ENCODE results near the gene EIF4EBP3.

Gene EIF4EBP3

GRCh38 chr5:140547508-140548299, at the start of gene EIF4EBP3:
Gene EIF4EBP3 (plus strand): TSS chr5:140547662. CDS start chr5:140547738, 76 bp downstream.
- H3K9me3 ChIP-seq (ENCODE audit: low read length), result no peaks in the 10 kb centered on the region
- peaks cover 72% of the 10 kb centered on the region for H3K36me3 ChIP-seq (ENCODE audit: insufficient read depth, low read length)
- H2AFZ ChIP-seq (ENCODE audit: low read depth, low read length), result no peak within 1 kb of the TSS
- H3K27me3 ChIP-seq (ENCODE audit: insufficient read depth, low read length), result no peaks in the 10 kb centered on the region
- no peaks in the 10 kb centered on the region for H3K4me1 ChIP-seq (ENCODE audit: insufficient read depth, low read length)
- H3K4me3 ChIP-seq (ENCODE audit: low read length), result no peak within 1 kb of the TSS

- no peak overlapping the region for H2AFZ ChIP-seq (ENCODE audit: low read depth, low read length)
- H3K36me3 ChIP-seq (ENCODE audit: insufficient read depth, low read length), result peaks cover 34% of the 10 kb centered on the region
- no peaks in the 10 kb centered on the region for H3K27me3 ChIP-seq (ENCODE audit: insufficient read depth, low read length)
- H3K4me3 ChIP-seq (ENCODE audit: low read length), result no peak overlapping the region
- H3K4me1 ChIP-seq (ENCODE audit: insufficient read depth, low read length), result no peaks in the 10 kb centered on the region
- H3K9me3 ChIP-seq (ENCODE audit: low read length), result no peaks in the 10 kb centered on the region
Observed at GRCh38 chr5:140497897-140498296, 49.6 kb upstream of the EIF4EBP3 start.

- no peaks in the 10 kb centered on the region for H3K27me3 ChIP-seq (ENCODE audit: insufficient read depth, low read length)
- no peaks in the 10 kb centered on the region for H3K4me1 ChIP-seq (ENCODE audit: insufficient read depth, low read length)
- H3K36me3 ChIP-seq (ENCODE audit: insufficient read depth, low read length), result peaks cover 30% of the 10 kb centered on the region
- no peak overlapping the region for H2AFZ ChIP-seq (ENCODE audit: low read depth, low read length)
- H3K4me3 ChIP-seq (ENCODE audit: low read length), result no peak overlapping the region
- H3K9me3 ChIP-seq (ENCODE audit: low read length), result no peaks in the 10 kb centered on the region
Observed at GRCh38 chr5:140498591-140498990, 48.9 kb upstream of the EIF4EBP3 start.

GRCh38 chr5:140502834-140503233, 44.6 kb upstream of the EIF4EBP3 start:
- H3K27me3 ChIP-seq (ENCODE audit: insufficient read depth, low read length), result no peaks in the 10 kb centered on the region
- no peak overlapping the region for H3K4me3 ChIP-seq (ENCODE audit: low read length)
- H3K9me3 ChIP-seq (ENCODE audit: low read length), result peaks cover 2% of the 10 kb centered on the region
- no peaks in the 10 kb centered on the region for H3K4me1 ChIP-seq (ENCODE audit: insufficient read depth, low read length)
- peaks cover 44% of the 10 kb centered on the region for H3K36me3 ChIP-seq (ENCODE audit: insufficient read depth, low read length)
- H2AFZ ChIP-seq (ENCODE audit: low read depth, low read length), result no peak overlapping the region

GRCh38 chr5:140509898-140510297, 37.6 kb upstream of the EIF4EBP3 start:
- Histone ChIP-seq H3K4me1 (ENCODE audit: insufficient read depth, low read length) (no peaks in the 10 kb centered on the region), H3K4me3 (ENCODE audit: low read length) (no peak overlapping the region), H3K27me3 (ENCODE audit: insufficient read depth, low read length) (no peaks in the 10 kb centered on the region), H2AFZ (ENCODE audit: low read depth, low read length) (no peak overlapping the region), H3K9me3 (ENCODE audit: low read length) (peaks cover 8% of the 10 kb centered on the region), H3K36me3 (ENCODE audit: insufficient read depth, low read length) (peaks cover 89% of the 10 kb centered on the region)

- Histone ChIP-seq H3K4me1 (ENCODE audit: insufficient read depth, low read length) (no peaks in the 10 kb centered on the region), H2AFZ (ENCODE audit: low read depth, low read length) (no peak overlapping the region), H3K4me3 (ENCODE audit: low read length) (no peak overlapping the region), H3K27me3 (ENCODE audit: insufficient read depth, low read length) (no peaks in the 10 kb centered on the region), H3K36me3 (ENCODE audit: insufficient read depth, low read length) (peaks cover 67% of the 10 kb centered on the region), H3K9me3 (ENCODE audit: low read length) (peaks cover 6% of the 10 kb centered on the region)
Observed at GRCh38 chr5:140513124-140513523, 34.3 kb upstream of the EIF4EBP3 start.

- Histone ChIP-seq H3K36me3 (ENCODE audit: insufficient read depth, low read length) (peaks cover 57% of the 10 kb centered on the region), H3K4me1 (ENCODE audit: insufficient read depth, low read length) (no peaks in the 10 kb centered on the region), H3K9me3 (ENCODE audit: low read length) (no peaks in the 10 kb centered on the region), H3K4me3 (ENCODE audit: low read length) (no peak overlapping the region), H3K27me3 (ENCODE audit: insufficient read depth, low read length) (no peaks in the 10 kb centered on the region), H2AFZ (ENCODE audit: low read depth, low read length) (no peak overlapping the region)
Observed at GRCh38 chr5:140524003-140524402, 23.5 kb upstream of the EIF4EBP3 start.

- Histone ChIP-seq H3K4me1 (ENCODE audit: insufficient read depth, low read length) (no peaks in the 10 kb centered on the region), H3K9me3 (ENCODE audit: low read length) (no peaks in the 10 kb centered on the region), H3K36me3 (ENCODE audit: insufficient read depth, low read length) (peaks cover 89% of the 10 kb centered on the region), H3K4me3 (ENCODE audit: low read length) (no peak overlapping the region), H2AFZ (ENCODE audit: low read depth, low read length) (no peak overlapping the region), H3K27me3 (ENCODE audit: insufficient read depth, low read length) (no peaks in the 10 kb centered on the region)
Observed at GRCh38 chr5:140540227-140540626, 7.2 kb upstream of the EIF4EBP3 start.

GRCh38 chr5:140542972-140543371, 4.5 kb upstream of the EIF4EBP3 start:
- H2AFZ ChIP-seq (ENCODE audit: low read depth, low read length), result no peak overlapping the region
- H3K27me3 ChIP-seq (ENCODE audit: insufficient read depth, low read length), result no peaks in the 10 kb centered on the region
- no peaks in the 10 kb centered on the region for H3K4me1 ChIP-seq (ENCODE audit: insufficient read depth, low read length)
- H3K9me3 ChIP-seq (ENCODE audit: low read length), result no peaks in the 10 kb centered on the region
- peaks cover 74% of the 10 kb centered on the region for H3K36me3 ChIP-seq (ENCODE audit: insufficient read depth, low read length)
- H3K4me3 ChIP-seq (ENCODE audit: low read length), result no peak overlapping the region

GRCh38 chr5:140544986-140545385, 2.5 kb upstream of the EIF4EBP3 start:
- H3K27me3 ChIP-seq (ENCODE audit: insufficient read depth, low read length), result no peaks in the 10 kb centered on the region
- no peaks in the 10 kb centered on the region for H3K9me3 ChIP-seq (ENCODE audit: low read length)
- no peaks in the 10 kb centered on the region for H3K4me1 ChIP-seq (ENCODE audit: insufficient read depth, low read length)
- H2AFZ ChIP-seq (ENCODE audit: low read depth, low read length), result no peak overlapping the region
- H3K4me3 ChIP-seq (ENCODE audit: low read length), result no peak overlapping the region
- peaks cover 73% of the 10 kb centered on the region for H3K36me3 ChIP-seq (ENCODE audit: insufficient read depth, low read length)

- Histone ChIP-seq H3K4me1 (ENCODE audit: insufficient read depth, low read length) (no peaks in the 10 kb centered on the region), H3K9me3 (ENCODE audit: low read length) (no peaks in the 10 kb centered on the region), H3K27me3 (ENCODE audit: insufficient read depth, low read length) (no peaks in the 10 kb centered on the region), H2AFZ (ENCODE audit: low read depth, low read length) (no peak overlapping the region), H3K4me3 (ENCODE audit: low read length) (no peak overlapping the region), H3K36me3 (ENCODE audit: insufficient read depth, low read length) (peaks cover 73% of the 10 kb centered on the region)
Observed at GRCh38 chr5:140545606-140546005, 1.9 kb upstream of the EIF4EBP3 start.

GRCh38 chr5:140546851-140547507, 483 bp upstream of the EIF4EBP3 start:
- no peak overlapping the region for H3K4me3 ChIP-seq (ENCODE audit: low read length)
- H3K27me3 ChIP-seq (ENCODE audit: insufficient read depth, low read length), result no peaks in the 10 kb centered on the region
- peaks cover 73% of the 10 kb centered on the region for H3K36me3 ChIP-seq (ENCODE audit: insufficient read depth, low read length)
- no peaks in the 10 kb centered on the region for H3K4me1 ChIP-seq (ENCODE audit: insufficient read depth, low read length)
- no peaks in the 10 kb centered on the region for H3K9me3 ChIP-seq (ENCODE audit: low read length)
- no peak overlapping the region for H2AFZ ChIP-seq (ENCODE audit: low read depth, low read length)

GRCh38 chr5:140548300-140548688, 832 bp downstream of the EIF4EBP3 start:
- no peak overlapping the region for H3K4me3 ChIP-seq (ENCODE audit: low read length)
- no peaks in the 10 kb centered on the region for H3K9me3 ChIP-seq (ENCODE audit: low read length)
- H3K36me3 ChIP-seq (ENCODE audit: insufficient read depth, low read length), result peaks cover 72% of the 10 kb centered on the region
- H2AFZ ChIP-seq (ENCODE audit: low read depth, low read length), result no peak overlapping the region
- no peaks in the 10 kb centered on the region for H3K27me3 ChIP-seq (ENCODE audit: insufficient read depth, low read length)
- H3K4me1 ChIP-seq (ENCODE audit: insufficient read depth, low read length), result no peaks in the 10 kb centered on the region
